Transverse colon (tissue), 4 donors: ENCODE data around the gene MYLK.

Experiments
- CTCF ChIP-seq, 5 experiments: fragments of 200-600 bp in 3 of 5; fragments of 450-650 bp in 2 of 5; sonication (generic) in 3 of 5; IDR thresholded peaks; 1 replicate in 2 of 5; 2 replicates in 3 of 5; pipeline ENCODE4 v1.5.1; 2016 to 2017; ENCODE audit warnings: antibody characterized with exemption in 5 of 5, inconsistent platforms in 3 of 5, mild to moderate bottlenecking in 2 of 5, moderate library complexity in 1 of 5
- EP300 ChIP-seq: sonication (generic); formaldehyde crosslinking; IDR thresholded peaks from one replicate; pipeline ENCODE4 v1.6.1; 2017; ENCODE audit warnings: antibody characterized with exemption, low read depth
- POLR2A ChIP-seq: fragments of 450-650 bp; IDR thresholded peaks from one replicate; pipeline ENCODE4 v1.6.1; 2016; ENCODE audit warnings: antibody characterized with exemption, mild to moderate bottlenecking, moderate library complexity
- POLR2AphosphoS5 ChIP-seq, 3 donors: sonication (generic); formaldehyde crosslinking; IDR thresholded peaks; one replicate each; pipeline ENCODE4 v1.6.1; 2016; ENCODE audit warnings: antibody characterized with exemption in 3 of 3

GRCh38 chr3:123734527-123734902, 149.6 kb downstream of the MYLK start:
- TF ChIP-seq POLR2AphosphoS5 (IDR thresholded peaks at IDR 0.05) (no peak), CTCF (IDR thresholded peaks at IDR 0.05) (no peak), EP300 (no peak), POLR2A (no peak)
